Peyer's patch (tissue), 4 donors: ENCODE data around the gene IFT81. TPM values are rescaled to one million over a fixed set of nuclear protein-coding genes. Genes with fewer than 3 reads are reported as not detected.

ENCODE experiments used
- DNase-seq, 3 donors: peaks; one replicate each; pipeline ENCODE4 v3.0.0-alpha.2; 2017 to 2019
- H3K27ac ChIP-seq, 4 donors: fragments of 200-600 bp; sonication (generic); one replicate each; pipeline ENCODE4 v1.5.1; 2016 to 2019
- H3K27me3 ChIP-seq, 2 donors: fragments of 200-600 bp; sonication (generic); one replicate each; pipeline ENCODE4 v1.5.1; 2019
- H3K36me3 ChIP-seq, 3 donors: fragments of 200-600 bp; sonication (generic); one replicate each; pipeline ENCODE4 v1.5.1; 2016 to 2019
- H3K4me1 ChIP-seq, 4 donors: fragments of 200-600 bp; sonication (generic); one replicate each; pipeline ENCODE4 v1.5.1; 2016 to 2019
- H3K4me3 ChIP-seq, 4 donors: fragments of 200-600 bp; sonication (generic); 1 replicate in 3 of 4; 2 replicates in 1 of 4; pipeline ENCODE4 v1.5.1; 2016 to 2019; ENCODE audit warnings: mild to moderate bottlenecking in 1 of 4
- H3K9me3 ChIP-seq, 4 donors: fragments of 200-600 bp; sonication (generic); one replicate each; pipeline ENCODE4 v1.5.1; 2016 to 2019; ENCODE audit warnings: mild to moderate bottlenecking in 1 of 4
- POLR2A ChIP-seq, 2 donors: fragments of 450-650 bp; IDR thresholded peaks; one replicate each; pipeline ENCODE4 v1.5.1; 2017; ENCODE audit warnings: antibody characterized with exemption in 2 of 2, mild to moderate bottlenecking in 2 of 2, moderate library complexity in 2 of 2
- total RNA-seq, 4 donors: library from RNA; depleted of rRNA; stranded (reverse); fragments of >200 nt; gene quantifications; one replicate each; pipeline ENCODE4 v1.1.0, GENCODE V29; 2016
- TF ChIP-seq, protein P1 (sequence below), 6 experiments: fragments of 450-650 bp in 4 of 6; fragments of 200-600 bp in 2 of 6; sonication (generic) in 1 of 6; IDR thresholded peaks; one replicate each; pipeline ENCODE4 v1.5.1; 2017 to 2019; ENCODE audit warnings: antibody characterized with exemption in 6 of 6, mild to moderate bottlenecking in 3 of 6, moderate library complexity in 1 of 6

The IFT81 gene
- total RNA-seq, 4 donors from 2014 or later: 2.5 to 20.6 (median 7.5) TPM

DNA sequence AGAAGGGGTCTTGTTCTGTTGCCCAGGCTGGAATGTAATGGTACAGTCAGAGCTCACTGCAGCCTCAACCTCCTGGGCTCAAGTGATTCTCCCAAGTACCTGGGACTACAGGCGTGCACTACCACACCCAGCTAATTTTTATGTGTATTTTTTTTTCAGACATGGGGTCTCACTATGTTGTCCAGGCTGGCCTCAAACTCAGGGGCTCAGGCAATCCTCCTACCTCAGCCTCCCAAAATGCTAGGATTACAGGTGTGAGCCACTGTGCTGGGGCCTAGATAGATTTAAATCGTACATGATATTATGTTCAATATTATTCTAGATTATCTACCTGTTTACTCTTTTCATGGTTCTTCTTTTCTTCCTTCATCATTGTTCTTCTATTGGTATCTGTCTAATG lies 61.5 kb downstream of the IFT81 start:
- no peaks in the 10 kb centered on the region for H3K4me1 ChIP-seq
- H3K27ac ChIP-seq: no peak overlapping the region
- H3K9me3 ChIP-seq: peaks cover 0 to 6% (median 0%) of the 10 kb centered on the region in 4 donors
- peaks cover 0 to 10% (median 0%) of the 10 kb centered on the region in 3 donors for H3K36me3 ChIP-seq
- H3K4me3 ChIP-seq: no peak overlapping the region
- no peaks in the 10 kb centered on the region for H3K27me3 ChIP-seq
- TF ChIP-seq, protein P1, sequence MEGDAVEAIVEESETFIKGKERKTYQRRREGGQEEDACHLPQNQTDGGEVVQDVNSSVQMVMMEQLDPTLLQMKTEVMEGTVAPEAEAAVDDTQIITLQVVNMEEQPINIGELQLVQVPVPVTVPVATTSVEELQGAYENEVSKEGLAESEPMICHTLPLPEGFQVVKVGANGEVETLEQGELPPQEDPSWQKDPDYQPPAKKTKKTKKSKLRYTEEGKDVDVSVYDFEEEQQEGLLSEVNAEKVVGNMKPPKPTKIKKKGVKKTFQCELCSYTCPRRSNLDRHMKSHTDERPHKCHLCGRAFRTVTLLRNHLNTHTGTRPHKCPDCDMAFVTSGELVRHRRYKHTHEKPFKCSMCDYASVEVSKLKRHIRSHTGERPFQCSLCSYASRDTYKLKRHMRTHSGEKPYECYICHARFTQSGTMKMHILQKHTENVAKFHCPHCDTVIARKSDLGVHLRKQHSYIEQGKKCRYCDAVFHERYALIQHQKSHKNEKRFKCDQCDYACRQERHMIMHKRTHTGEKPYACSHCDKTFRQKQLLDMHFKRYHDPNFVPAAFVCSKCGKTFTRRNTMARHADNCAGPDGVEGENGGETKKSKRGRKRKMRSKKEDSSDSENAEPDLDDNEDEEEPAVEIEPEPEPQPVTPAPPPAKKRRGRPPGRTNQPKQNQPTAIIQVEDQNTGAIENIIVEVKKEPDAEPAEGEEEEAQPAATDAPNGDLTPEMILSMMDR (IDR thresholded peaks at IDR 0.05): no peak
- no peak for TF ChIP-seq POLR2A (IDR thresholded peaks at IDR 0.05)
- DNase-seq: no peak

DNA sequence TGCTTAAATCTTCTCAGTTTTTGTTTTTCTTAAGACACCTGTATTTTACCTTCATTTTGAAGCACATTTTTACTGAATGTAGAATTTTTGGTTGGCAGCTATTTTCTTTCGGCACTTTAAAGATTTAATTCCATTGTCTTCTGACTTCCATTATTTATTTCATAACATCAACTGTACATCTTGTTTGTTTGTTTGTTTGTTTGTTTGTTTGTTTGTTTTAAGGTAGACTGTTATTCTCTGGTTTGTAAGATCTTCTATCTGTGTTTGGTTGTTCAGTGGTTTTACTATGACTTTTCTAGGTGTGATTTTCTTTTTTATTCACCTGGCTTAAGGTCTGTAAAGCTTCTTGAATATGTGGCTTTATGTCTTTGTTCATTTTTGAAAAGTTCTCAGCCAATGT lies 61.9 kb downstream of the IFT81 start:
- Histone ChIP-seq H3K9me3 (peaks cover 0 to 6% (median 0%) of the 10 kb centered on the region in 4 donors), H3K27ac (no peak overlapping the region), H3K4me1 (no peaks in the 10 kb centered on the region), H3K36me3 (peaks cover 0 to 8% (median 0%) of the 10 kb centered on the region in 3 donors), H3K4me3 (no peak overlapping the region), H3K27me3 (no peaks in the 10 kb centered on the region)
- TF ChIP-seq, protein P1 (IDR thresholded peaks at IDR 0.05): no peak
- TF ChIP-seq POLR2A (IDR thresholded peaks at IDR 0.05): no peak
- DNase-seq: no peak

DNA sequence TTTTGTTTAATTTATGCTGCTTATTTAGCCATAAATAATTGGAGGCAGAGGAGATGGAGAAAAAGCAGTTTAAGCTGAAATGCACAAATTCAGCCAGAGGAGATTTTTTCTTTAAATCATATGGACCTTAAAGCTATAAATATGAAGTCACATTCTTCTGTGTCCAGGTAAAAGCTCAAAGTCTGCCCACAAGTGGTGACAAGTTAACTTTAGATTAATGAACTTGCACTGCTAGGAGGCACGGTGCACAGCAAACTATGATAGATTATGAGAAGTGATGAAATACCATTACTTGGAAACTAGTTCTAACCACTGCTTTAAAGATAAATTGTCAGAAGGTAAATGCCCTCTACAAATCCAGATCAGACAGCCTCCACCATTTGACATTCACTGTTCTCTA lies 69.0 kb downstream of the IFT81 start:
- Histone ChIP-seq H3K27me3 (no peaks in the 10 kb centered on the region), H3K4me1 (no peaks in the 10 kb centered on the region), H3K27ac (no peak overlapping the region), H3K36me3 (no peaks in the 10 kb centered on the region), H3K4me3 (no peak overlapping the region), H3K9me3 (no peaks in the 10 kb centered on the region)
- no peak for DNase-seq
- TF ChIP-seq POLR2A (IDR thresholded peaks at IDR 0.05): no peak
- TF ChIP-seq, protein P1 (IDR thresholded peaks at IDR 0.05): no peak

DNA sequence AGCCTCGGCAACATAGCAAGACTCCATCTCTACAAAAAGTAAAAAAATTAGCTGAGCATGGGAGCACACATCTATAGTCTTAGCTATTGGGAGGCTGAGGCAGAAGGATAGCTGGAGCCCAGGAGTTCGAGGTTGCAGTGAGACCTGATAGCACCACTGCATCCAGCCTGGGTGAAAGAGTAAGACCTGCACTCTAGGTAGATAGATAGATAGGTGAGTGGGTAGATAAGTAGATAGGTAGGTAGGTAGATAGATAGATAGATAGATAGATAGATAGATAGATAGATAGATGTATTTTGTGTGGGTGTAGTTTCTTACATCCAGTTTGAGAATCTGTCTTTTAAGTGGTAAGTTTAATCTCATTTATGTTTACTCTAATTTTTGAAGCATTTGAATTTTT lies 72.8 kb downstream of the IFT81 start:
- no peaks in the 10 kb centered on the region for H3K36me3 ChIP-seq

DNA sequence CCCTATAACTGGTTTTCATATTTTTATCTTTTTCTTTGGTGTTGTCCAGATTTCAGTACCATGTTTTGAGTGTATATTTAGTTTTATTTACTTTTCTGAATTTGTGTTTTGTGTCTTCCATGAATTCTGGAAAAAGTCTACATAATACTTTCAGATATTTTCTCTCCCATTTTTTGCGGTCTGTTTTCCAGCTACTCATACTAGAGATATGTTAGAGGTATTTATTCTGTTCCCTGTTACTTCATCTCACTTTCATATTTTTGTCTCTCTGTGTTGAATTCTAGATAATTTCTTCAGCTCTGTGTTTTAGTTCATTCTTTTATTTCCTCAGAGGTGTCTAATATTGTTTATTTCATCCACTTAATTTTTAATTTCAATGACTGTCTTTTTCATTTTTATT lies 74.2 kb downstream of the IFT81 start:
- no peak overlapping the region for H3K4me3 ChIP-seq
- no peak for DNase-seq
- no peaks in the 10 kb centered on the region for H3K27me3 ChIP-seq
- H3K27ac ChIP-seq: no peak overlapping the region
- no peaks in the 10 kb centered on the region for H3K36me3 ChIP-seq
- no peaks in the 10 kb centered on the region for H3K4me1 ChIP-seq
- TF ChIP-seq, protein P1 (IDR thresholded peaks at IDR 0.05): no peak
- no peaks in the 10 kb centered on the region for H3K9me3 ChIP-seq

More for the DNA sequence above, 72.8 kb downstream of the IFT81 start:
- Histone ChIP-seq H3K27me3 (no peaks in the 10 kb centered on the region), H3K27ac (no peak overlapping the region), H3K9me3 (no peaks in the 10 kb centered on the region), H3K4me3 (no peak overlapping the region), H3K4me1 (no peaks in the 10 kb centered on the region)
- no peak for DNase-seq
- no peak for TF ChIP-seq POLR2A (IDR thresholded peaks at IDR 0.05)
- TF ChIP-seq, protein P1 (IDR thresholded peaks at IDR 0.05): no peak
